Pancreas (tissue), 10 donors: ENCODE measurements around the gene MPC1. TPM values are rescaled to one million over a fixed set of nuclear protein-coding genes. Genes with fewer than 3 reads are reported as not detected.
"Not testable (repeated sequence)": the region's sequence is repeated elsewhere in the genome, so short reads cannot be mapped to it uniquely, and the experiment has no call there.

Experiments used
- ATAC-seq, 4 donors: fragments of 200-7000 bp; cut with Tn5 transposase; one replicate each; pipeline versions ENCODE4 v1.8.0 to v1.9.1; 2020; ENCODE audit warnings: mild to moderate bottlenecking in 4 of 4, moderate library complexity in 4 of 4
- DNase-seq, 6 donors: peaks; one replicate each; pipeline ENCODE4 v3.0.0-alpha.2; 2020
- FAIRE-seq: peaks from 2 replicates; lab custom pipeline; 2012; peaks lifted over from hg19 to GRCh38; lab: Jason Lieb, UNC
- H3K27ac ChIP-seq, 4 donors: fragments of 200-600 bp; sonication (generic); 1 replicate in 3 of 4; 2 replicates in 1 of 4; pipeline versions ENCODE4 v1.5.0 to v1.8.0; 2020
- H3K27me3 ChIP-seq, 4 donors: fragments of 200-600 bp; one replicate each; pipeline ENCODE4 v1.8.0; 2021
- H3K36me3 ChIP-seq, 3 donors: fragments of 200-600 bp; sonication (generic) in 1 of 3; one replicate each; pipeline versions ENCODE4 v1.5.0 to v1.8.0; 2020 to 2021
- H3K4me1 ChIP-seq, 3 donors: fragments of 200-600 bp; one replicate each; pipeline ENCODE4 v1.8.0; 2021
- H3K4me3 ChIP-seq, 4 donors: fragments of 200-600 bp; sonication (generic) in 2 of 4; one replicate each; pipeline versions ENCODE4 v1.5.0 to v1.8.0; 2020 to 2021
- H3K9me3 ChIP-seq, 4 donors: fragments of 200-600 bp; one replicate each; pipeline ENCODE4 v1.8.0; 2021
- CTCF ChIP-seq, 4 donors: fragments of 200-600 bp; sonication (generic) in 3 of 4; IDR thresholded peaks; one replicate each; pipeline versions ENCODE4 v1.5.0 to v1.8.0; 2021; ENCODE audit warnings: antibody characterized with exemption in 4 of 4
- WGBS, 2 donors: extraction: QIAGEN DNeasy Blood & Tissue Kit; methylation state at CpG; one replicate each; pipeline ENCODE4 v1.1.7; 2013; 5-methylcytosine and 5-hydroxymethylcytosine counted together
- intact Hi-C, 3 donors: fragments of 100-400 bp; cut with DNase I; formaldehyde crosslinking; loops; one replicate each; pipeline versions ENCODE4 v1.11.1 to v1.14.2; 2022
- polyA plus RNA-seq, 2 donors: library from polyadenylated mRNA; stranded (reverse); fragments of 200-250 nt; gene quantifications; one replicate each; pipeline ENCODE4 v1.2.3, GENCODE V29; 2013
- total RNA-seq, 6 donors: library from RNA; stranded (reverse); fragmentation: NEBNext Ultra II Directional in 4 of 6; extraction: Animal tissue kit (Norgen Biotek cat#: 25700) in 4 of 6; gene quantifications; one replicate each; pipeline versions ENCODE4 v1.2.1 to v1.2.4, GENCODE V29; 2021 to 2023
- donor health status: healthy with polysubstance abuse.
- donor health status: DM: no; HTN: no; CAD: no; lungs with moderate emphysema.
- donor health status: DM: no; HTN: no; CAD: no.
- donor health status: control.
- donor health status: control.
- donor health status: Bipolar disorder and iron deficiency.
- donor health status: DM: yes; HTN: yes; CAD: no.
- donor health status: DM: no; HTN: no; CAD: no.
- donor health status: DM: no; HTN: no; CAD: no.
- donor health status: DM: yes; HTN: yes; CAD: no.

The MPC1 gene
- total and polyA plus RNA-seq, 8 donors, result 17.0 to 56.3 (median 26.8) TPM

DNA sequence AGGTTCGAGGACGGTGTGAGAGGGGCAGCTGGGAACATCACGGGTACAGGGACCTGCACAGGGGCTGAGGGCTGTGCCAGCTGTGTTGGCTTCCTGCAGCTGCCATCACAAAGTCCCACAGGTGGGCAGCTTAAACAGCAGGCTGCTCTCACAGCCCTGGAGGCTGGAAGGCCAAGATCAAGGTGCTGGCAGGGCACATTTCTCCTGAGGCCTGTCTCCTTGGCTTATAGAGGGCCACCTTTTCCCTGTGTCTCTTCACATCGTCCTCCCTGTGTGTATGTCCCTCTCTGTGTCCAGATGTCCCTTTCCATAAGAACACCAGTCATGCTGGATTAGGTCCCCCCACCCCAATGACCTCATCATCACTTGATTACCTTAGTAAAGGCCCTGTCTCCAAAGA, 15.1 kb upstream of the MPC1 start:
- DNase-seq (no peak), ATAC-seq (no peak), FAIRE-seq (no peak)
- WGBS, 2 donors, result 83 to 91% methylated on average over 4 of the region's 4 CpGs
- TF ChIP-seq CTCF (IDR thresholded peaks at IDR 0.05), result no peak
- Histone ChIP-seq H3K4me3 (no peak overlapping the region), H3K27me3 (no peaks in the 10 kb centered on the region), H3K27ac (no peak overlapping the region), H3K9me3 (no peaks in the 10 kb centered on the region), H3K36me3 (no peaks in the 10 kb centered on the region), H3K4me1 (no peaks in the 10 kb centered on the region)
- intact Hi-C loops, result loop anchor here in 2 of 3 donors (5.0 kb wide), 2 partner anchors 81 to 121 kb away; no protein-coding TSS in a partner anchor

- DNase-seq (no peak), FAIRE-seq (no peak), ATAC-seq (no peak)
- no peaks in the 10 kb centered on the region for H3K4me1 ChIP-seq
- H3K27me3 ChIP-seq, result no peaks in the 10 kb centered on the region
- WGBS, 2 donors, result 77 to 79% methylated on average over 6 of the region's 6 CpGs
- no peak overlapping the region for H3K27ac ChIP-seq
- no peaks in the 10 kb centered on the region for H3K9me3 ChIP-seq
- intact Hi-C loops, result loop anchor here in 2 of 3 donors (5.0 kb wide), 2 partner anchors 78 to 118 kb away; no protein-coding TSS in a partner anchor
- TF ChIP-seq CTCF (IDR thresholded peaks at IDR 0.05), result no peak
- H3K36me3 ChIP-seq, result no peaks in the 10 kb centered on the region
- H3K4me3 ChIP-seq, result no peak overlapping the region
These were observed 13.0 kb upstream of the MPC1 start for GRCh38 chr6:166395778-166396177.

GRCh38 chr6:166395351-166395750, 12.6 kb upstream of the MPC1 start:
- WGBS, 2 donors, result 50 to 52% methylated on average over 6 of the region's 6 CpGs

GRCh38 chr6:166394036-166394892, 11.5 kb upstream of the MPC1 start:
- Histone ChIP-seq H3K36me3 (no peaks in the 10 kb centered on the region), H3K9me3 (no peaks in the 10 kb centered on the region), H3K27ac (no peak overlapping the region), H3K4me1 (no peaks in the 10 kb centered on the region), H3K27me3 (no peaks in the 10 kb centered on the region), H3K4me3 (no peak overlapping the region)
- ATAC-seq (no peak), DNase-seq (no peak), FAIRE-seq (no peak)
- intact Hi-C loops, result no loop called here
- WGBS, 2 donors, result 56 to 57% methylated on average over 10 of the region's 10 CpGs
- no peak for TF ChIP-seq CTCF (IDR thresholded peaks at IDR 0.05)

More at GRCh38 chr6:166395351-166395750, 12.6 kb upstream of the MPC1 start:
- ATAC-seq, result no peak
- DNase-seq, result no peak
- Histone ChIP-seq H3K27me3 (no peaks in the 10 kb centered on the region), H3K27ac (no peak overlapping the region), H3K9me3 (no peaks in the 10 kb centered on the region), H3K4me1 (no peaks in the 10 kb centered on the region), H3K36me3 (no peaks in the 10 kb centered on the region), H3K4me3 (no peak overlapping the region)
- FAIRE-seq, result no peak
- intact Hi-C loops, result loop anchor here in 2 of 3 donors (5.0 kb wide), 2 partner anchors 78 to 118 kb away; no protein-coding TSS in a partner anchor
- TF ChIP-seq CTCF (IDR thresholded peaks at IDR 0.05), result no peak

DNA sequence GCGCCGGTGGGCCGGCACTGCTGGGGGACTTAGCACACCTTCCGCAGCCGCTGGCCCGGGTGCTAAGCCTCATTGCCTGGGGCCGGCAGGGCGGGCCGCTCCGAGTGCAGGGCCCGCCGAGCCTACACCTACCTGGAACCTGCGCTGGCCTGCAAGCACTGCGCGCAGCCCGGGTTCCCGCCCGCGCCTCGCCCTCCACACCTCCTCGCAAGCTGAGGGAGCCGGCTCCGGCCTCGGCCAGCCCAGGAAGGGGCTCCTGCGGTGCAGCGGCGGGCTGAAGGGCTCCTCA, 10.7 kb upstream of the MPC1 start:
- intact Hi-C loops, result no loop called here
- Histone ChIP-seq H3K4me3 (no peak overlapping the region), H3K4me1 (no peaks in the 10 kb centered on the region), H3K9me3 (no peaks in the 10 kb centered on the region), H3K36me3 (no peaks in the 10 kb centered on the region), H3K27me3 (no peaks in the 10 kb centered on the region), H3K27ac (no peak overlapping the region)
- FAIRE-seq (no peak), ATAC-seq (no peak), DNase-seq (no peak)
- WGBS, 2 donors, result 62 to 93% methylated on average over 23 to 27 of the region's 27 CpGs
- no peak for TF ChIP-seq CTCF (IDR thresholded peaks at IDR 0.05)

DNA sequence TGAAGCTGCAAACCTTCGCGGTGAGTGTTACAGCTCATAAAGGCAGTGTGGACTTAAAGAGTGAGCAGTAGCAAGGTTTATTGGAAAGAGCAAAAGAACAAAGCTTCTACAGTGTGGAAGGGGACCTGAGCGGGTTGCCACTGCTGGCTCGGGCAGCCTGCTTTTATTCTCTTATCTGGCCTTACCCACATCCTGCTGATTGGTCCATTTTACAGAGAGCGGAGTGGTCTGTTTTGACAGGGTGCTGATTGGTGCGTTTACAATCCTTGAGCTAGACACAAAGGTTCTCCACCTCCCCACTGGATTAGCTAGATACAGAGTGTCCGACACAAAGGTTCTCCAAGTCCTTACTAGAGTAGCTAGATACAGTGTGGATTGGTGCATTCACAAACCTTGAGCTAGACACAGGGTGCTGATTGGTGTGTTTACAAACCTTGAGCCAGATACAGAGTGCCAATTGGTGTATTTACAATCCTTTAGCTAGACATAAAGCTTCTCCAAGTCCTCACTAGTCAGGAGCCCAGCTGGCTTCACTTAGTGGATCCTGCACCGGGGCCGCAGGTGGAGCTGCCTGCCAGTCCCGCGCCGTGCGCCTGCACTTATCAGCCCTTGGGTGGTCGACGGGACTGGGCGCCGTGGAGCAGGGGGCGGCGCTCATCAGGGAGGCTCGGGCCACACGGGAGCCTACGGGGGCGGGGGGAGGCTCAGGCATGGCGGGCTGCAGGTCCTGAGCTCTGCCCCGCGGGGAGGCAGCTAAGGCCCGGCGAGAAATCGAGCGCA, 10.2 kb upstream of the MPC1 start:
- peak in 1 of 6 donors; percentile 61 for DNase-seq
- H3K9me3 ChIP-seq, H3K27ac ChIP-seq, H3K36me3 ChIP-seq, H3K4me1 ChIP-seq, H3K4me3 ChIP-seq, intact Hi-C loops, ATAC-seq, FAIRE-seq, H3K27me3 ChIP-seq: not testable (repeated sequence)
- 67 to 84% methylated on average over 22 to 30 of the region's 30 CpGs for WGBS, 2 donors
